Left lobe of liver (tissue), 2 donors: ENCODE data around the gene HIGD2A. TPM values are rescaled to one million over a fixed set of nuclear protein-coding genes. Genes with fewer than 3 reads are reported as not detected.

ENCODE experiments used
- ATAC-seq: fragments of 200-7000 bp; cut with Tn5 transposase; one replicate; pipeline ENCODE4 v1.9.1; 2020; ENCODE audit warnings: mild to moderate bottlenecking, moderate library complexity
- DNase-seq: peaks from one replicate; pipeline ENCODE4 v3.0.0-alpha.2; 2020; ENCODE audit warnings: low spot score
- total RNA-seq: library from RNA; stranded (reverse); gene quantifications from one replicate; pipeline ENCODE4 v1.2.1, GENCODE V29; 2021
- donor health status: DM: no; HTN: no; CAD: no; lungs with moderate emphysema.
- donor health status: DM: no; HTN: yes; CAD: no.

The HIGD2A gene
- total RNA-seq, 1 donor from 2014 or later, result 49.2 TPM

GRCh38 chr5:176368726-176369125 lies 19.8 kb upstream of the HIGD2A start:
- ATAC-seq, result no peak
- DNase-seq, result no peak

- no peak for DNase-seq
- ATAC-seq, result no peak
Measured at GRCh38 chr5:176369934-176370711, 18.4 kb upstream of the HIGD2A start.

- DNase-seq (no peak), ATAC-seq (peak; percentile 44)
Measured at GRCh38 chr5:176371621-176372539, 16.7 kb upstream of the HIGD2A start.

- ATAC-seq (peak; percentile 55), DNase-seq (no peak)
Measured at GRCh38 chr5:176373100-176373818, 15.3 kb upstream of the HIGD2A start.

- no peak for ATAC-seq
- no peak for DNase-seq
Measured at GRCh38 chr5:176379881-176380280, 8.7 kb upstream of the HIGD2A start.

- DNase-seq (no peak), ATAC-seq (peak; percentile 64)
Measured at GRCh38 chr5:176381423-176381822, 7.1 kb upstream of the HIGD2A start.

- DNase-seq, result no peak
- no peak for ATAC-seq
Measured at GRCh38 chr5:176381979-176382378, 6.6 kb upstream of the HIGD2A start.

- no peak for DNase-seq
- no peak for ATAC-seq
Measured at GRCh38 chr5:176382721-176383120, 5.8 kb upstream of the HIGD2A start.

- no peak for ATAC-seq
- DNase-seq, result no peak
Measured at GRCh38 chr5:176383248-176383905, 5.2 kb upstream of the HIGD2A start.

GRCh38 chr5:176383961-176384360 lies 4.6 kb upstream of the HIGD2A start:
- DNase-seq (no peak), ATAC-seq (no peak)

GRCh38 chr5:176384366-176384930 lies 4.1 kb upstream of the HIGD2A start:
- no peak for ATAC-seq

GRCh38 chr5:176384991-176385390 lies 3.6 kb upstream of the HIGD2A start:
- ATAC-seq (no peak), DNase-seq (no peak)

More at GRCh38 chr5:176384366-176384930, 4.1 kb upstream of the HIGD2A start:
- no peak for DNase-seq

- no peak for DNase-seq
- ATAC-seq, result no peak
Measured at GRCh38 chr5:176386491-176386890, 2.1 kb upstream of the HIGD2A start.

- DNase-seq, result no peak
- no peak for ATAC-seq
Measured at GRCh38 chr5:176387384-176387925, 1.1 kb upstream of the HIGD2A start.

GRCh38 chr5:176388003-176388443 lies 528 bp upstream of the HIGD2A start:
- no peak for ATAC-seq
- DNase-seq, result no peak

- no peak for DNase-seq
- peak; percentile 41 for ATAC-seq
Measured at GRCh38 chr5:176389135-176390123, 878 bp downstream of the HIGD2A start.

GRCh38 chr5:176391479-176391878 lies 2.9 kb downstream of the HIGD2A start:
- DNase-seq (no peak), ATAC-seq (no peak)

GRCh38 chr5:176391999-176392398 lies 3.4 kb downstream of the HIGD2A start:
- DNase-seq (no peak), ATAC-seq (no peak)

GRCh38 chr5:176392526-176392925 lies 4.0 kb downstream of the HIGD2A start:
- ATAC-seq (no peak), DNase-seq (no peak)
